K562 (cell line): ENCODE results near the gene MYO3B. TPM values are rescaled to one million over a fixed set of nuclear protein-coding genes. Genes with fewer than 3 reads are reported as not detected.

Experiments used
- ATAC-seq: fragments of 200-7000 bp; cut with Tn5 transposase; 3 replicates; pipeline ENCODE4 v1.9.1; 2020; ENCODE audit warnings: moderate library complexity
- BruUV-seq: library from RNA; stranded (reverse); fragments of 400-500 nt; replicated peaks from 2 replicates; lab custom pipeline; 2021; lab: Mats Ljungman, UMichigan
- CTCF ChIA-PET: fragments of 300-600 bp; formaldehyde crosslinking; extraction: SDS; loops from one replicate; lab custom pipeline; 2021; ENCODE audit warnings: low intra/inter-chr PET ratio; lab: Yijun Ruan, JAX
- POLR2A ChIA-PET: fragments of 300-600, 350-650 bp; sonication (Branson Sonifier 250); formaldehyde crosslinking; extraction: SDS; loops from one replicate; lab custom pipeline; 2021; ENCODE audit warnings: antibody characterized with exemption, inconsistent platforms; lab: Yijun Ruan, JAX
- DNase-seq, 4 experiments: peaks; one replicate each; pipeline versions ENCODE4 v3.0.0 to v3.0.0-alpha.2; 2011 to 2018; ENCODE audit warnings: low spot score in 3 of 4, mixed read lengths in 3 of 4; ENCODE audit errors: extremely low read depth in 1 of 4
- FAIRE-seq: peaks from 2 replicates; lab custom pipeline; 2011; peaks lifted over from hg19 to GRCh38; lab: Jason Lieb, UNC
- H2AFZ ChIP-seq: 2 replicates; pipeline ENCODE4 v1.6.0; 2011; ENCODE audit warnings: low read depth, low read length, control low read depth, inconsistent platforms
- H3K27ac ChIP-seq: fragments of 200-600 bp; 3 replicates; pipeline ENCODE4 v1.8.0; 2011; ENCODE audit warnings: low read depth, mild to moderate bottlenecking, control low read depth, inconsistent platforms, low read length, moderate library complexity, mixed read lengths; ENCODE audit errors: extremely low read depth
- H3K27me3 ChIP-seq, 2 experiments: fragments of 300-600 bp in 1 of 2; 2 replicates in 1 of 2; 3 replicates in 1 of 2; pipeline versions ENCODE4 v1.6.0 to v1.8.0; 2011; ENCODE audit warnings: inconsistent platforms in 2 of 2, low read length in 2 of 2, mild to moderate bottlenecking in 1 of 2, mixed read lengths in 1 of 2, moderate library complexity in 1 of 2; ENCODE audit not compliant: control insufficient read depth in 2 of 2, insufficient read depth in 2 of 2
- H3K36me3 ChIP-seq: fragments of 300-600 bp; 3 replicates; pipeline ENCODE4 v1.8.0; 2011; ENCODE audit warnings: mild to moderate bottlenecking, low read length, inconsistent platforms; ENCODE audit not compliant: control insufficient read depth, insufficient read depth
- H3K4me1 ChIP-seq, 2 experiments: fragments of 200-600 bp in 1 of 2; replicated peaks in 1 of 2; 2 replicates in 1 of 2; 3 replicates in 1 of 2; pipeline versions ENCODE4 v1.5.1 to v1.8.0; 2011; ENCODE audit warnings: inconsistent platforms in 2 of 2, low read length in 2 of 2, mild to moderate bottlenecking in 1 of 2, mixed read lengths in 1 of 2, moderate library complexity in 1 of 2; ENCODE audit not compliant: control insufficient read depth in 2 of 2, insufficient read depth in 2 of 2
- H3K4me2 ChIP-seq: 2 replicates; pipeline ENCODE4 v1.6.1; 2011; ENCODE audit warnings: low read length, control low read depth, inconsistent platforms, mixed read lengths; ENCODE audit not compliant: insufficient read depth
- H3K4me3 ChIP-seq: fragments of 200-600 bp; sonication (generic), shearing (Covaris generic); 2 replicates; pipeline ENCODE4 v1.5.1; 2016; ENCODE audit warnings: control low read depth, inconsistent platforms
- H3K79me2 ChIP-seq: fragments of 200-600 bp; 3 replicates; pipeline ENCODE4 v1.8.0; 2011; ENCODE audit warnings: low read length, inconsistent platforms; ENCODE audit not compliant: control insufficient read depth, insufficient read depth
- H3K9ac ChIP-seq, 2 experiments: 2 replicates each; pipeline versions ENCODE4 v1.6.0 to v1.6.1; 2011; ENCODE audit warnings: low read depth in 2 of 2, low read length in 2 of 2, control low read depth in 1 of 2, inconsistent platforms in 1 of 2, mild to moderate bottlenecking in 1 of 2, mixed read lengths in 1 of 2; ENCODE audit not compliant: insufficient read depth in 1 of 2
- H3K9me1 ChIP-seq: one replicate; pipeline ENCODE4 v1.6.0; 2011; ENCODE audit warnings: inconsistent platforms, mild to moderate bottlenecking, low read length, moderate library complexity; ENCODE audit not compliant: control insufficient read depth, insufficient read depth
- H3K9me3 ChIP-seq: replicated peaks from 2 replicates; pipeline ENCODE4 v1.5.1; 2011; ENCODE audit warnings: low read depth, low read length, inconsistent platforms; ENCODE audit not compliant: control insufficient read depth, insufficient read depth
- H4K20me1 ChIP-seq: replicated peaks from 2 replicates; pipeline ENCODE4 v1.6.1; 2011; ENCODE audit warnings: low read length, inconsistent platforms, mixed read lengths; ENCODE audit not compliant: control insufficient read depth, insufficient read depth
- CHAMP1 ChIP-seq: fragments of 450-650 bp; IDR thresholded peaks from 2 replicates; pipeline ENCODE4 v1.6.1; 2016; ENCODE audit warnings: mild to moderate bottlenecking
- ETV5 ChIP-seq: sonication (generic); formaldehyde crosslinking; IDR thresholded peaks from 2 replicates; pipeline ENCODE4 v1.4.0; 2020; ENCODE audit warnings: low read depth, mild to moderate bottlenecking, missing genetic modification reagents
- EZH2 ChIP-seq: IDR thresholded peaks from 2 replicates; pipeline ENCODE4 v1.6.1; 2012; ENCODE audit warnings: low read depth, mild to moderate bottlenecking, inconsistent platforms, low read length, borderline replicate concordance
- HBP1 ChIP-seq: fragments of 450-650 bp; formaldehyde crosslinking; IDR thresholded peaks from 2 replicates; pipeline ENCODE4 v1.4.0; 2022; ENCODE audit warnings: missing genetic modification characterization
- HDGF ChIP-seq: fragments of 450-650 bp; IDR thresholded peaks from 2 replicates; pipeline ENCODE4 v1.6.1; 2016
- KLF6 ChIP-seq: fragments of 250-450 bp; sonication (Bioruptor Pico); IDR thresholded peaks from 2 replicates; pipeline ENCODE4 v1.4.0; 2020; ENCODE audit warnings: mild to moderate bottlenecking, moderate library complexity, borderline replicate concordance
- PTRF ChIP-seq: fragments of 450-650 bp; IDR thresholded peaks from 2 replicates; pipeline ENCODE4 v1.6.1; 2016; ENCODE audit warnings: mild to moderate bottlenecking, missing genetic modification characterization, missing compliant biosample characterization
- SIX5 ChIP-seq, 2 experiments: IDR thresholded peaks; 2 replicates each; pipeline ENCODE4 v1.6.1; 2011; ENCODE audit warnings: low read length in 2 of 2, borderline replicate concordance in 1 of 2, low read depth in 1 of 2, mild to moderate bottlenecking in 1 of 2, moderate library complexity in 1 of 2; ENCODE audit not compliant: insufficient read depth in 1 of 2
- TGIF2 ChIP-seq: sonication (generic); formaldehyde crosslinking; IDR thresholded peaks from 2 replicates; pipeline ENCODE4 v1.8.1; 2022; ENCODE audit warnings: mild to moderate bottlenecking, missing genetic modification reagents, moderate library complexity
- VEZF1 ChIP-seq: fragments of 200-800 bp; sonication (Bioruptor generic); IDR thresholded peaks from 2 replicates; pipeline ENCODE4 v1.6.1; 2017; ENCODE audit warnings: missing genetic modification characterization, missing compliant biosample characterization
- WHSC1 ChIP-seq: IDR thresholded peaks from one replicate; pipeline ENCODE4 v1.6.1; 2012; ENCODE audit warnings: low read length, control low read depth, inconsistent platforms
- ZNF121 ChIP-seq: sonication (generic); formaldehyde crosslinking; conservative IDR thresholded peaks from 2 replicates; pipeline ENCODE4 v1.8.0; 2022; ENCODE audit warnings: missing genetic modification reagents
- ZNF143 ChIP-seq: sonication (generic); formaldehyde crosslinking; IDR thresholded peaks from 2 replicates; pipeline ENCODE4 v1.9.0; 2022; ENCODE audit warnings: mild to moderate bottlenecking, missing genetic modification reagents
- ZNF445 ChIP-seq: fragments of 250-450 bp; sonication (Bioruptor Pico); IDR thresholded peaks from 2 replicates; pipeline ENCODE4 v1.4.0; 2020; ENCODE audit warnings: low read depth, mild to moderate bottlenecking, moderate library complexity
- WGBS: fragments of 100-300 bp; shearing (Covaris generic); methylation state at CpG from one replicate; pipeline ENCODE4 v1.1.6; 2016; ENCODE audit warnings: low coverage, mixed read lengths; ENCODE audit not compliant: insufficient coverage; ENCODE audit errors: missing lambda C conversion rate; 5-methylcytosine and 5-hydroxymethylcytosine counted together
- in situ Hi-C: fragments of 300-500 bp; cut with MboI; formaldehyde crosslinking; loops from 4 replicates; pipeline ENCODE4 v1.15.0; 2018; ENCODE audit warnings: inconsistent platforms, mixed read lengths
- intact Hi-C: fragments of 100-400 bp; cut with micrococcal nuclease; formaldehyde crosslinking; loops from 2 replicates; pipeline ENCODE4 v1.14.2; 2022
- polyA plus RNA-seq, 8 experiments: library from polyadenylated mRNA; depleted of rRNA in 4 of 8; stranded (reverse) in 5 of 8; unstranded in 3 of 8; fragments of >200 nt; fragmentation: Nextera tagmentation in 2 of 8; fragmentation: Illumina TruSeq in 1 of 8; extraction: Ambion mirVana in 2 of 8; extraction: Trizol in 1 of 8; gene quantifications; 2 replicates each; pipeline versions ENCODE4 v1.2.1 to v1.2.3, GENCODE V29; 2011 to 2014; ENCODE audit warnings: inconsistent platforms in 1 of 8, missing spikeins in 1 of 8
- total RNA-seq, 7 experiments: library from RNA; depleted of rRNA in 6 of 7; stranded (reverse); fragments of >200 nt in 6 of 7; fragmentation: Illumina TruSeq in 2 of 7; extraction: Trizol in 2 of 7; gene quantifications; 2 replicates each; pipeline versions ENCODE4 v1.2.1 to v1.2.3, GENCODE V29; 2011 to 2021; ENCODE audit warnings: low replicate concordance in 1 of 7

The MYO3B gene
- total and polyA plus RNA-seq, 9 of the 15 experiments (the other 6 are each of a cell fraction or from before 2014, with no cell fraction given), result 2.7 to 6.5 (median 3.6) TPM

- Histone ChIP-seq H3K9me3 (no peaks in the 10 kb centered on the region), H4K20me1 (no peaks in the 10 kb centered on the region), H3K9ac (no peak overlapping the region), H3K4me3 (no peak overlapping the region), H3K27ac (no peak overlapping the region), H3K4me2 (no peak overlapping the region), H3K4me1 (no peaks in the 10 kb centered on the region), H3K27me3 (peaks cover 0 to 2% of the 10 kb centered on the region in 2 experiments; a peak in 1 of 5 replicates), H3K9me1 (no peaks in the 10 kb centered on the region), H3K79me2 (no peaks in the 10 kb centered on the region), H2AFZ (no peak overlapping the region), H3K36me3 (no peaks in the 10 kb centered on the region)
- WGBS, result 30% methylated on average over 2 of the region's 2 CpGs
- ChIA-PET CTCF (no interaction called here), POLR2A (interaction anchor here (1.4 kb wide), 1 partner anchor 9 kb away, joined by 4 read pairs; no protein-coding TSS in a partner anchor)
- no TSS peak for BruUV-seq
- FAIRE-seq (no peak), DNase-seq (no peak), ATAC-seq (no peak)
- in situ Hi-C loops, result no loop called here
- TF ChIP-seq WHSC1 (no peak), HDGF (no peak), PTRF (no peak), ZNF143 (CRISPR knock-in tag) (no peak), SIX5 (IDR thresholded peaks at IDR 0.05; ENCODE audit: borderline replicate concordance in 1 of 2, insufficient read depth in 1 of 2, low read depth in 1 of 2, low read length in 2 of 2) (no peak), EZH2 (no peak), VEZF1 (CRISPR knock-in tag) (no peak), TGIF2 (CRISPR knock-in tag) (no peak), KLF6 (CRISPR knock-in tag) (no peak), ZNF121 (CRISPR knock-in tag) (no peak), CHAMP1 (no peak), HBP1 (no peak), ETV5 (CRISPR knock-in tag) (no peak), ZNF445 (CRISPR knock-in tag) (no peak)
- intact Hi-C loops, result no loop called here
Measured at GRCh38 chr2:170428868-170429267, 250.9 kb downstream of the MYO3B start.
